ENCODE measurements around the gene ERP44.
"Not testable (repeated sequence)": the region's sequence is repeated elsewhere in the genome, so short reads cannot be mapped to it uniquely, and the experiment has no call there.

DNA sequence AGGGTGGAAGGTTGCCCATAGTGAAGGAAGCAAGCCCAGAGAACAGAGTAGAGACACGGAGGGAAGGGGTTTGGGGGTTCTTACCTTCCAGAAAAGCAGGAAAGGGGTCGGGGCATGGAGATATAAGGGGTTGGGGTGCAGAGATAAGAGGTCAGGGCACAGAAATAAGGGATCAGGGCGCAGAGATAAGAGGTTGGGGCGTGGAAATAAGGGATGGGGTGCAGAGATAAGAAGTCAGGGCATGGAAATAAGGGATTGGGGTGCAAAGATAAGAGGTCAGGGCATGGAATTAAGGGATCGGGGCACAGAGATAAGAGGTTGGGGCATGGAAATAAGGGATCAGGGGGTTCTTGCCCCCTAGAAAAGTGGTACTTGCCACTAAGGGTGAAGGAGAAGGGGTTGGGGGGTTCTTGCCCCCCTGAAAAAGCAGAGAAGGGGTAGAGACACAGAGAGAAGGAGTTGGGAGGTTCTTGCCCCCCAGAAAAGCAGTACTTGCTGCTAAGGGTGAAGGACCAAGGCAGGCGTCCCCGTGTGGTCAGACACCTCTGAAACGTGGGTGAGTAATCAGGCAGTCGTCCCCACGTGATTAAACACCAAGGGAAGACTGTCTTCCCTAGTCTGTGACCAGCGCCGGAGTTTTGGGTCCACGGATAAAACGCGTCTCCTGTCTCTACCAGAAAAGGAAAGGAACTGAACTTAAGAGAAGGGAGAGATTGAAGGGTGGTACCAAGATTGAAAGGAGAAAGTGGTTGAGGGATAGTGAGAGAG lies 46.6 kb upstream of the ERP44 start:
- TF ChIP-seq, protein P1, sequence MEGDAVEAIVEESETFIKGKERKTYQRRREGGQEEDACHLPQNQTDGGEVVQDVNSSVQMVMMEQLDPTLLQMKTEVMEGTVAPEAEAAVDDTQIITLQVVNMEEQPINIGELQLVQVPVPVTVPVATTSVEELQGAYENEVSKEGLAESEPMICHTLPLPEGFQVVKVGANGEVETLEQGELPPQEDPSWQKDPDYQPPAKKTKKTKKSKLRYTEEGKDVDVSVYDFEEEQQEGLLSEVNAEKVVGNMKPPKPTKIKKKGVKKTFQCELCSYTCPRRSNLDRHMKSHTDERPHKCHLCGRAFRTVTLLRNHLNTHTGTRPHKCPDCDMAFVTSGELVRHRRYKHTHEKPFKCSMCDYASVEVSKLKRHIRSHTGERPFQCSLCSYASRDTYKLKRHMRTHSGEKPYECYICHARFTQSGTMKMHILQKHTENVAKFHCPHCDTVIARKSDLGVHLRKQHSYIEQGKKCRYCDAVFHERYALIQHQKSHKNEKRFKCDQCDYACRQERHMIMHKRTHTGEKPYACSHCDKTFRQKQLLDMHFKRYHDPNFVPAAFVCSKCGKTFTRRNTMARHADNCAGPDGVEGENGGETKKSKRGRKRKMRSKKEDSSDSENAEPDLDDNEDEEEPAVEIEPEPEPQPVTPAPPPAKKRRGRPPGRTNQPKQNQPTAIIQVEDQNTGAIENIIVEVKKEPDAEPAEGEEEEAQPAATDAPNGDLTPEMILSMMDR (IDR thresholded peaks at IDR 0.05): not testable (repeated sequence)
- not testable (repeated sequence) for TF ChIP-seq EP300, POLR2A, POLR2AphosphoS5 (IDR thresholded peaks at IDR 0.05)

Data from suprapubic skin (tissue), 4 donors.